ENCODE results near the gene LGALS9. TPM values are rescaled to one million over a fixed set of nuclear protein-coding genes. Genes with fewer than 3 reads are reported as not detected.
"Not testable (repeated sequence)": the region's sequence is repeated elsewhere in the genome, so short reads cannot be mapped to it uniquely, and the experiment has no call there.

Gene LGALS9
- polyA plus RNA-seq, 3 donors = 149 to 581 (median 149) TPM

GRCh38 chr17:27634776-27635175, 3.8 kb downstream of the LGALS9 start:
- WGBS (ENCODE audit: insufficient coverage) = no CpG with 5 or more reads among the region's 2 CpGs
- H3K79me2 ChIP-seq (ENCODE audit: insufficient read depth, low read length) = peaks cover 67% of the 10 kb centered on the region
- Mint-ChIP-seq H3K27ac (peak overlapping the region; percentile 88 to 95 (median 93)), H3K4me1 (peaks cover 57% of the 10 kb centered on the region), H3K27me3 (ENCODE audit: low read depth in 3 of 3) (peaks cover 0 to 3% (median 0%) of the 10 kb centered on the region in 3 donors), H3K9me3 (no peaks in the 10 kb centered on the region), H3K4me3 (peak overlapping the region in 1 of 2 donors; percentile 19), H3K36me3 (peaks cover 22 to 42% of the 10 kb centered on the region in 2 donors)
- TF ChIP-seq, protein P1, sequence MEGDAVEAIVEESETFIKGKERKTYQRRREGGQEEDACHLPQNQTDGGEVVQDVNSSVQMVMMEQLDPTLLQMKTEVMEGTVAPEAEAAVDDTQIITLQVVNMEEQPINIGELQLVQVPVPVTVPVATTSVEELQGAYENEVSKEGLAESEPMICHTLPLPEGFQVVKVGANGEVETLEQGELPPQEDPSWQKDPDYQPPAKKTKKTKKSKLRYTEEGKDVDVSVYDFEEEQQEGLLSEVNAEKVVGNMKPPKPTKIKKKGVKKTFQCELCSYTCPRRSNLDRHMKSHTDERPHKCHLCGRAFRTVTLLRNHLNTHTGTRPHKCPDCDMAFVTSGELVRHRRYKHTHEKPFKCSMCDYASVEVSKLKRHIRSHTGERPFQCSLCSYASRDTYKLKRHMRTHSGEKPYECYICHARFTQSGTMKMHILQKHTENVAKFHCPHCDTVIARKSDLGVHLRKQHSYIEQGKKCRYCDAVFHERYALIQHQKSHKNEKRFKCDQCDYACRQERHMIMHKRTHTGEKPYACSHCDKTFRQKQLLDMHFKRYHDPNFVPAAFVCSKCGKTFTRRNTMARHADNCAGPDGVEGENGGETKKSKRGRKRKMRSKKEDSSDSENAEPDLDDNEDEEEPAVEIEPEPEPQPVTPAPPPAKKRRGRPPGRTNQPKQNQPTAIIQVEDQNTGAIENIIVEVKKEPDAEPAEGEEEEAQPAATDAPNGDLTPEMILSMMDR (IDR thresholded peaks at IDR 0.05) = no peak
- intact Hi-C loops (cut with micrococcal nuclease) = loop anchor here in 1 of 2 donors (10.0 kb wide), 1 partner anchor 390 kb away; no protein-coding TSS in a partner anchor
- H4K20me1 ChIP-seq (ENCODE audit: insufficient read depth, low read length) = peaks cover 79% of the 10 kb centered on the region
- peak in 2 of 3 donors; percentile 21 to 22 for DNase-seq
- peak overlapping the region; percentile 70 to 84 for H3K27ac ChIP-seq (ENCODE audit: low read depth in 1 of 2, low read length in 2 of 2)
- H3K9ac ChIP-seq (ENCODE audit: insufficient read depth, low read length, poor library complexity, severe bottlenecking) = no peak overlapping the region
- H3K4me2 ChIP-seq (replicated peaks; ENCODE audit: extremely low read depth, low read length, poor library complexity, severe bottlenecking) = peak overlapping the region; percentile 91
- H3K27me3 ChIP-seq (ENCODE audit: control insufficient read depth in 2 of 2, insufficient read depth in 2 of 2, low read length in 2 of 2) = no peaks in the 10 kb centered on the region
- H3K4me3 ChIP-seq (replicated peaks in 1 of 3; ENCODE audit: low read depth in 2 of 3, low read length in 3 of 3) = peak overlapping the region in 1 of 3 experiments; percentile 89
- peaks cover 51 to 53% of the 10 kb centered on the region in 2 donors for H3K4me1 ChIP-seq (ENCODE audit: control insufficient read depth in 1 of 2, insufficient read depth in 2 of 2, low read length in 2 of 2)
- peaks cover 12 to 20% of the 10 kb centered on the region in 2 donors for H3K36me3 ChIP-seq (replicated peaks in 1 of 2; ENCODE audit: control insufficient read depth in 1 of 2, insufficient read depth in 2 of 2, low read length in 2 of 2)
- no peak overlapping the region for H2AFZ ChIP-seq (ENCODE audit: insufficient read depth, low read depth, low read length, poor library complexity, severe bottlenecking)
- H3K9me3 ChIP-seq (replicated peaks in 1 of 2; ENCODE audit: control insufficient read depth in 1 of 2, insufficient read depth in 1 of 2, low read length in 2 of 2) = no peaks in the 10 kb centered on the region

DNA sequence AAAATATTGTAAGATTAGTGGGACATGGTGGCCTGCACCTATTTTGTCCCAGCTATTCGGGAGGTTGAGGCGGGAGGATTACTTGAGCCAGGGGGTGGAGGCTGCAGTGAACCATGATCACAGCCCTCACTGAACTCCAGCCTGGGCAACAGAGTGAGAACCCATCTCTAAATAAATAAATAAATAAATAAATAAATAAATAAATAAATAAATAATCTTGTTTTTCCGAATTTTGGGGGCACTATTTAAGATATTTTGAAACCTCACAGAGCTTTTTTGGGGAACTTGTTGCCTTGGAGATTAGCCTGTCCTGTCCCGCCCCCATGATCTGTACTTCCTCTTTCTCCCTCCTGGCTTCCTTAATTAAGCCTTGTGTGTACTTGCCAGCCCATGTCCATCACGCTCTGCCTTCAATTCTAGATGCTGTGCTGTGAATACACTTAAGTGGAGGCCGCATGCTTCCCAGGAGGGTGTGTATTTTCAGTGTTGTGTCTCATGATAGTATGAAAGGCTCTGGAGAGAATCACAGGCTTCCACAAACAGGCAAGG, 4.4 kb downstream of the LGALS9 start:
- no CpG with 5 or more reads among the region's 6 CpGs for WGBS (ENCODE audit: insufficient coverage)

GRCh38 chr17:27636005-27636520, 5.1 kb downstream of the LGALS9 start:
- H3K36me3 ChIP-seq (replicated peaks in 1 of 2; ENCODE audit: control insufficient read depth in 1 of 2, insufficient read depth in 2 of 2, low read length in 2 of 2) = peaks cover 25 to 33% of the 10 kb centered on the region in 2 donors
- peaks cover 66% of the 10 kb centered on the region for H3K79me2 ChIP-seq (ENCODE audit: insufficient read depth, low read length)
- H3K9me3 ChIP-seq (replicated peaks in 1 of 2; ENCODE audit: control insufficient read depth in 1 of 2, insufficient read depth in 1 of 2, low read length in 2 of 2); H3K27me3 ChIP-seq (ENCODE audit: control insufficient read depth in 2 of 2, insufficient read depth in 2 of 2, low read length in 2 of 2); H2AFZ ChIP-seq (ENCODE audit: insufficient read depth, low read depth, low read length, poor library complexity, severe bottlenecking); H3K9me3 Mint-ChIP-seq; H3K27me3 Mint-ChIP-seq (ENCODE audit: low read depth in 3 of 3); DNase-seq: not testable (repeated sequence)
- intact Hi-C loops (cut with micrococcal nuclease) = loop anchor here in 1 of 2 donors (10.0 kb wide), 1 partner anchor 391 kb away; no protein-coding TSS in a partner anchor
- WGBS (ENCODE audit: insufficient coverage) = no CpG with 5 or more reads among the region's 3 CpGs
- H3K4me1 Mint-ChIP-seq = peaks cover 50% of the 10 kb centered on the region
- peak overlapping the region; percentile 34 for H3K4me2 ChIP-seq (replicated peaks; ENCODE audit: extremely low read depth, low read length, poor library complexity, severe bottlenecking)
- peaks cover 85% of the 10 kb centered on the region for H4K20me1 ChIP-seq (ENCODE audit: insufficient read depth, low read length)
- peak overlapping the region; percentile 88 to 95 (median 90) for H3K27ac Mint-ChIP-seq
- H3K4me1 ChIP-seq (ENCODE audit: control insufficient read depth in 1 of 2, insufficient read depth in 2 of 2, low read length in 2 of 2) = peaks cover 44 to 46% of the 10 kb centered on the region in 2 donors
- H3K4me3 ChIP-seq (replicated peaks in 1 of 3; ENCODE audit: low read depth in 2 of 3, low read length in 3 of 3) = peak overlapping the region in 1 of 3 experiments; percentile 24
- H3K27ac ChIP-seq (ENCODE audit: low read depth in 1 of 2, low read length in 2 of 2) = peak overlapping the region; percentile 22 to 77
- H3K36me3 Mint-ChIP-seq = peaks cover 35 to 55% of the 10 kb centered on the region in 2 donors
- peak overlapping the region in 1 of 2 donors; percentile 76 for H3K4me3 Mint-ChIP-seq
- peak overlapping the region; percentile 22 for H3K9ac ChIP-seq (ENCODE audit: insufficient read depth, low read length, poor library complexity, severe bottlenecking)

More for the DNA sequence above, 4.4 kb downstream of the LGALS9 start:
- H3K4me3 Mint-ChIP-seq = peak overlapping the region in 1 of 2 donors; percentile 76
- DNase-seq = peak; percentile 78 to 87 (median 86)
- peaks cover 55% of the 10 kb centered on the region for H3K4me1 Mint-ChIP-seq
- H2AFZ ChIP-seq (ENCODE audit: insufficient read depth, low read depth, low read length, poor library complexity, severe bottlenecking) = no peak overlapping the region
- peaks cover 28 to 47% of the 10 kb centered on the region in 2 donors for H3K36me3 Mint-ChIP-seq
- H3K36me3 ChIP-seq (replicated peaks in 1 of 2; ENCODE audit: control insufficient read depth in 1 of 2, insufficient read depth in 2 of 2, low read length in 2 of 2) = peaks cover 17 to 26% of the 10 kb centered on the region in 2 donors
- TF ChIP-seq, protein P1 (IDR thresholded peaks at IDR 0.05) = no peak
- H3K9me3 Mint-ChIP-seq = no peaks in the 10 kb centered on the region
- H3K9me3 ChIP-seq (replicated peaks in 1 of 2; ENCODE audit: control insufficient read depth in 1 of 2, insufficient read depth in 1 of 2, low read length in 2 of 2) = no peaks in the 10 kb centered on the region
- peak overlapping the region; percentile 70 to 77 for H3K27ac ChIP-seq (ENCODE audit: low read depth in 1 of 2, low read length in 2 of 2)
- intact Hi-C loops (cut with micrococcal nuclease) = loop anchor here in 1 of 2 donors (10.0 kb wide), 1 partner anchor 391 kb away; no protein-coding TSS in a partner anchor
- H3K27me3 Mint-ChIP-seq (ENCODE audit: low read depth in 3 of 3) = peaks cover 0 to 3% (median 0%) of the 10 kb centered on the region in 3 donors
- H3K4me2 ChIP-seq (replicated peaks; ENCODE audit: extremely low read depth, low read length, poor library complexity, severe bottlenecking) = peak overlapping the region; percentile 43
- peak overlapping the region; percentile 88 to 95 (median 93) for H3K27ac Mint-ChIP-seq
- peaks cover 79% of the 10 kb centered on the region for H4K20me1 ChIP-seq (ENCODE audit: insufficient read depth, low read length)
- H3K4me3 ChIP-seq (replicated peaks in 1 of 3; ENCODE audit: low read depth in 2 of 3, low read length in 3 of 3) = peak overlapping the region in 1 of 3 experiments; percentile 48
- H3K27me3 ChIP-seq (ENCODE audit: control insufficient read depth in 2 of 2, insufficient read depth in 2 of 2, low read length in 2 of 2) = no peaks in the 10 kb centered on the region
- peak overlapping the region; percentile 22 for H3K9ac ChIP-seq (ENCODE audit: insufficient read depth, low read length, poor library complexity, severe bottlenecking)
- peaks cover 51% of the 10 kb centered on the region in 2 donors for H3K4me1 ChIP-seq (ENCODE audit: control insufficient read depth in 1 of 2, insufficient read depth in 2 of 2, low read length in 2 of 2)
- peaks cover 67% of the 10 kb centered on the region for H3K79me2 ChIP-seq (ENCODE audit: insufficient read depth, low read length)

All from CD14-positive monocyte (primary cell).